ENCODE measurements around the gene HYI. TPM values are rescaled to one million over a fixed set of nuclear protein-coding genes. Genes with fewer than 3 reads are reported as not detected.

Gene HYI
- total RNA-seq, 1 experiment from 2014 or later: 32.4 TPM

Other genes with a start within 250 kb of the HYI start
- gene TMEM125, start 183.9 kb downstream of the HYI start, total RNA-seq (2014; rRNA removed; shearing (Covaris generic)): not detected in 2 replicates
- not detected in 2 replicates for gene C1orf210, start 168.3 kb downstream of the HYI start, total RNA-seq (2014; rRNA removed; shearing (Covaris generic))
- gene TIE1, start 152.9 kb downstream of the HYI start, total RNA-seq (2014; rRNA removed; shearing (Covaris generic)): 0.04 TPM in 1 of 2 replicates, not detected in the other
- not detected in 2 replicates for gene MPL, start 116.1 kb downstream of the HYI start, total RNA-seq (2014; rRNA removed; shearing (Covaris generic))
- 313 and 327 TPM in 2 replicates for gene CDC20, start 95.0 kb downstream of the HYI start, total RNA-seq (2014; rRNA removed; shearing (Covaris generic))
- 120 and 138 TPM in 2 replicates for gene ELOVL1, start 85.9 kb downstream of the HYI start, total RNA-seq (2014; rRNA removed; shearing (Covaris generic))
- gene MED8, start 64.1 kb downstream of the HYI start, total RNA-seq (2014; rRNA removed; shearing (Covaris generic)): 113 and 119 TPM in 2 replicates
- gene SZT2, start 64.0 kb downstream of the HYI start, total RNA-seq (2014; rRNA removed; shearing (Covaris generic)): 4.2 and 6.3 TPM in 2 replicates
- gene PTPRF, start 77.0 kb upstream of the HYI start, total RNA-seq (2014; rRNA removed; shearing (Covaris generic)): 8.5 and 11.6 TPM in 2 replicates
- 29.4 and 30.8 TPM in 2 replicates for gene KDM4A, start 196.2 kb upstream of the HYI start, total RNA-seq (2014; rRNA removed; shearing (Covaris generic))

All from H4 (cell line).